HG03280 (cell line): Measurements from ENCODE around the gene DHCR24.
A peak's percentile ranks its signal among the peaks of the same experiment; 100 is the strongest.
"Not testable (repeated sequence)": the region's sequence is repeated elsewhere in the genome, so short reads cannot be mapped to it uniquely, and the experiment has no call there.

Source experiments
- ATAC-seq: cut with Tn5 transposase; IDR thresholded peaks from one replicate; pipeline ENCODE4 v1.9.1; 2021; ENCODE audit warnings: mild to moderate bottlenecking, moderate library complexity; ENCODE audit not compliant: unreplicated experiment

Gene DHCR24

DNA sequence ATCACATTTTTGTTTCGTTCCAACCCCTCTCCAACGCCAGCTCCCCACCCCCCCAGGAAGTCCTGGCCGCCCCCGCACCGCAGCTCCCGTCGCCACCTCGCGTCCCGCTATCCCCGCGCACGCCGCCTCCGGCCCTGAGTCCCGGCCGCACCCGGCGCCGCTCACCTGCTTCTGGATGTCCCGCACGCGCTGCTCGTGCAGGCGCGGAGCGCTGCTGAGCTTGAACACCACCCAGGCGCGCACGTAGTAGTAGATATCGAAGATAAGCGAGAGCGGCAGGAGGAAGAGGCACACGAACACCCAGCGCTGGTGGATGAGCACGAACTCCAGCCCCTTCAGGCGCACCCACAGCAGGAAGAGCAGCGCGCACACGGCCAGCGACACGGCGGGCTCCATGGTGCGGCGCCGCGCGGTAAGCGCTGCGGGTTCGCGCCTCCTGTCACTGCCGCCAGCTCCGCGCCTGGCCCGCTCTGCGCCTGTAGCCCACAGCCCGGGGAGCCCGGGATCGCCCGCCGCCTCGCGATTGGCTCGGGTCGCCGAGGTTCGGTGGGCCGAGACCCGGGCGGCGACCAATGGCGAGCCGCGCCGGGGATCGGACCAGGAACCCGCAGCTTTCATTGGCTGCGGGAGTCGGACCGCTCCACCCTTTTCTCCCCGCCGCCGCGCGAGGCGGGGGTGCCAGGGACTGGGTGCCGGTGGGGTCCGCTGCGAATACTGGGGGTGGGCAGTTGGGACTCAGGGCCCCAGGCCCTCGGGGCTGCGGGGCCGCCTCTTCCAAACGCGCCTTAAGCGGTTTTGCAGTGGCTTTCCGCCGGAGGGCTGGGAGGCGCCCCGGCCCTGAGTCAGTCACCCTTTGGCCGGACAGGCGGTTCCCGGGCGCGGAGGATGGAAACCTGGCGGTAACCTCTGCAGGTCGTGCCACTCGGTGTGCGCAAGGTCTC lies at the start of gene DHCR24:
DHCR24 (minus strand) TSS at position 472 of the 941 bp plus-strand sequence; CDS start at position 396, 76 bp downstream.
- ATAC-seq = peak; percentile 95

GRCh38 chr1:54936791-54937190 lies 49.8 kb upstream of the DHCR24 start:
- ATAC-seq = no peak

DNA sequence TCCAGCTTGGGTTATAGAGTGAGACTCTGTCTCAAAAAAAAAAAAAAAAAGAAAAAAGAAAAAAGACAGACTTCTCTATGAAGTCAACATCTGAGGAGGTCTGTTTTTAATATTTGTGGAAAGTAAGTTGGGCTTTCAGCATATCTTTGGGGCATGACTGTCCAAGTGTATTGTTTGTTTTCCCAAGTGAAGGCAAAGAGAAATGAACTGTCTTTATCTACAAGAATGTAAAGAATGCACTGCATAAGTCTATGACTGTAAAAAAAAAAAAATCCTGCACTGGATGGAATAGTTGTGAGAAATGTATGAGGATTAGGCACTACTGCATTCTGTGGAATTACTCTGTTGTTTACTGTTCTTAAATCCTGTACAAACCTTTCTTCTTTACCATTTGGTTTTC lies 47.9 kb upstream of the DHCR24 start:
- no peak for ATAC-seq

DNA sequence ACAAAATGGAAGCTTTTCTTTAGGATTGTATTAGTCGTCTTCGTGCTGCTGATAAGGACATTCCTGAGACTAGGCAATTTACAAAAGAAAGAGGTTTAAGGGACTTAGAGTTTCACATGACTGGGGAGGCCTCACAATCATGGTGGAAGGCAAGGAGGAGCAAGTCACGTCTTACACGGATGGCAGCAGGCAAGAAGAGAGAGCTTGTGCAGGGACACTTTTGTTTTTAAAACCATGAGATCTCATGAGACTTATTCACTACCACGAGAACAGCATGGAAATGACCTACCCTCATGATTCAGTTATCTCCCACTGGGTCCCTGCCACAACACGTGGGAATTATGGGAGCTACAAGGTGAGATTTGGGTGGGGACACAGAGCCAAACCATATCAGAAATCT lies 47.1 kb upstream of the DHCR24 start:
- not testable (repeated sequence) for ATAC-seq

DNA sequence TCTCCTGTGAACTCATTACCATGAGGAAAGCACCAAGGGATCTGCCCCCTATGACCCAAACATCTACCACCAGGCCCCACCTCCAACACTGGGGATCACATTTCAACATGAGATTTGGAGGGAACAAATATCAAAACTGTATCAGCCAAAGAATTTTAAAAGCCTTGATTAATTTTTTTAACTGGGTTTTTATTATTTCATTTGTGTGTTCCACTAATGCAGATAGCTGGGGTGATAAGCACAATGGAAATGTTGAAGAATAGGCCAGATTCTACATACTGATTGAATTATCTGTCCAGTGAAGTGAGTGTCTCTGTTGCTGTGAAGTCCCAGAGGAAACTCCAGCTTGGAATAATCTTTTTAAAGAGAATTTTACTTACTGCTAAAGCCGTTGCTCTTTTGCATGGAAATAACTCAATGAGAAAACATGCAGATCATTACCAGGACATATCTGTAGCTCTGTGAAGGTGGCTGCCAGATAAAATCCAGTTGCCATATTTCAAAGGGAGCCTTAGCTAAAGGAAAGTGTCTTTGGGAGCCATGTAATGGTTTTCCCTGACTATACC lies 44.4 kb upstream of the DHCR24 start:
- ATAC-seq = no peak

- ATAC-seq = no peak
Observed at GRCh38 chr1:54929700-54930099, 42.7 kb upstream of the DHCR24 start.

- no peak for ATAC-seq
Observed at GRCh38 chr1:54928327-54928726, 41.3 kb upstream of the DHCR24 start.

- no peak for ATAC-seq
Observed at GRCh38 chr1:54927472-54928240, 40.7 kb upstream of the DHCR24 start.

DNA sequence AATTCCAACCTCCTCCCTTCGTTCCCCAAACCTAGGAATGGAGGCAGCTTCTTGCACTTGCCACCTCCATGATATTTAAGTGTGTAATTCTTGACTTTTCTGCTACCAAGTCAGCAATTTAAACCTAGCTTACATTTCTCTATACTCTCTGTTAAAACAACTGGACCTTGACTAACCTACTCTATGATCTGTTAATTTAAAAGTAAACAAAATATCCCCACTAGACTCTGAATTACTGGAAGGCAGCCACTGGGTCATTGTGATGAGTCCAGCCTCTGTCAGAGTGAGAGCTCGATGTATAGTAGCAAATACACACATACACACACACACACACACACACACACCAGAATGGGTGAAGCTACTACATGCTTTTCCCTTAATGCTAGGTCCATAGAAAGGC lies 40.0 kb upstream of the DHCR24 start:
- no peak for ATAC-seq

DNA sequence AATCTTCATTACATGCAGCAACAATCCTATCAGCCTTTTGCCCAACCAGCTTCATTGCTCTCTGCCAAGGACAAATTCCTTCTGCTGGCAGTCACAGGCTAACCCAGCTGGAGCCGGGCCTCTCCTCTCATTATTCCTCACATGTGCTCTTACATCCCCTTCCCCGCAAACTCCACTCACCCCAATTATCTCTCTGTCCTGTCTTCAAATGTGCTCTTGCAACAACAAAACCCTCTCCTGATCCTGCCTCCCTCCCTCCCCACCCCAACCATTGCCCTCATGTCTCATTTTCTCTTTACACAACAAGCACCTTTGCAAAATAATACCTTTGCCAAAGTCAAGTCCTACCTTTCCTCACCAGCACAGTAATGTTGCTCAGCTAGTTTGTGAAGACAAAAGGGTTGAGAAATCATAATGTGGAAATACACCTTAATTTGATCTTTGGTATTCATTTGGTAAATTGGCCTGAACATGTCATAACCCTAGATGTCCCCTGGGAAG lies 36.0 kb upstream of the DHCR24 start:
- no peak for ATAC-seq

GRCh38 chr1:54922040-54922761 lies 35.2 kb upstream of the DHCR24 start:
- ATAC-seq = no peak

DNA sequence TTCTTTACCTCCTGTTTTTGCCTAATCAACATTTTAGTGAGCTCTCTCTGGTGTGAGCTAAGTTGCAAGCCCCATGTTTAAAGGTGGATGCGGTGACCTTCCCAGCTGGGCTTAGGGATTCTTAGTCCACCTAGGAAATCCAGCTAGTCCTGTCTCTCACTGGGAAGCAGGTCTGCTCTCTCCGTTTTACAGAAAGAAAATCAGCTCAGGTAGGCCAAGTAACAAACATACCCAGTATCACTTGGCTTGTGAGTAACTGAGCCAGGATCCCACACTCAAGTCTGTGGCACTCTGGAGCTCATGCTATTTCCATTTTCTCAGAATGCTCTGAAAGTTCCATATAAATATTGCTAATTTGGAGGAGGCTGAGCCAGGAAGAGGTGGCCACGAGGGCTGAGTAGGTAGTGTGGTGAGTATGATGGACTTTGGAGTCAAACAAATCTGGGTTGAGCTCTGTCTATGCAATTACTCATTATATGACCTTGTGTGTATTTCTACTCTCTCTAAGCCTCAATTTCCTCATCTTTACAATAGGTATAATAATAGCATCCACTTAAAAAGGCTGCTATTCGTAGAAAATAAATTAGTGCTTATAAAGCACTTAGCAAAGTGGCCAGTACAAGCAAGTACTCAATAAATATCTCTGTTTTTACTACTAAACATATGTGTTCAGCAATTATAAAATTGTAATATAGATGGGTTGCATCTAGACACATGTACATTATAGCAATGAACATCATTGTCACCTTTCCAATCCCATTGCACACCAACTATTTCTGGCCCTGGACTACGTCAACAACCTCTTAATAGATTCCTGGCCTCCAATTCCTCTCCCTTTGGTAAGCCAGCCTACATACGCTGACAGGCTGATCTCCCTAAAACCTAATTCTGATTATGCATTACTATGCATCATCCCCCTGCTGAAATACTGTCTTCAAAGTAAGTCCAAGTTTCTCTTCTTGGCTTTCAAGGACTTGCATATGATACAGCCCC lies 32.7 kb upstream of the DHCR24 start:
- ATAC-seq = no peak

GRCh38 chr1:54911076-54911475 lies 24.1 kb upstream of the DHCR24 start:
- not testable (repeated sequence) for ATAC-seq

- ATAC-seq = no peak
Observed at GRCh38 chr1:54906586-54906985, 19.6 kb upstream of the DHCR24 start.

DNA sequence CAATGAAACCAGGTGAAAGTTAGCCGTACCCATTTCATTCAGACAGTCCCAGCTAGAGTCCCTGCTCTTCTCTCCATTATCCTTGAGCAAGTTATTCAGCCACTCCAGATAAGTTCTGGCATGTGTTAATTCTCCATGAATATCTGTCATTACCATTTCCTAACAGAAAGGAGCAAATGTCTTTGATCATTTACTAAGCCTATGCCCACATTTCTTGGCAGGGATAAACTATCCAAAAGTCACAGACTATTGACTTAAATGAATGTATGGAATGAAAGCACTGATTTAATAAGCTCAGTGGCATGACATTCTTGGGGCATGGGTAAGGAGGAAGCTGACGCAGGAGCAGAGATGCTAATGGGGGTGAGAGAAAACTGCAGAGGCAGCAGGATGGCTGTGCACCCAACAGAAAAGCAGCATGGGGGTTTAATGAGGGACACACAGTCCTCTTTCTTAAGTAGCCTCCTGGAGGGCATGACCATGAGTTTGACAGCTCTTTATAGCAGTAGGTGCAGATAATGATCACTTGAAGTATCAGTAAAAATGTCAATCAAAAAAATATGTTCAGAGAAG lies 17.6 kb upstream of the DHCR24 start:
- ATAC-seq = no peak

DNA sequence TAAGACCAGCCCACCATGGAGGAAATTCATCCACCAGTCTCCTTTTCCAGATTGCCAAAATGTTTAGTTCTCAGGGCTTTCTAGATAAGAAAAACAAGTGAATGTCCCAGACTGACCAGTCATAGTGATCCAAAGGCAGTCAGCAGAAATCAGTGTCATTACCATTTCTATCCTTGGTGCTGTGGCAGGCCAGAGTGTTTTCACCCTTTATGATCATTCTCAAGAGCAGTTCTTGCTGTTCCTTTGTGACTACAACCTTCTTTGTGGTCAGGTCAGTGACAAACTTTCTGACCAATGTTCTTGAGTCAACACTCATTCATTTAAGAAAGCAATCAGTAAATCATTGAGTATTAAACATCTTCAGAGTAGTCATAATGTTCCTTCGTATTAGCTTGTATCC lies 7.3 kb upstream of the DHCR24 start:
- no peak for ATAC-seq

- ATAC-seq = no peak
Observed at GRCh38 chr1:54892586-54892985, 5.6 kb upstream of the DHCR24 start.

DNA sequence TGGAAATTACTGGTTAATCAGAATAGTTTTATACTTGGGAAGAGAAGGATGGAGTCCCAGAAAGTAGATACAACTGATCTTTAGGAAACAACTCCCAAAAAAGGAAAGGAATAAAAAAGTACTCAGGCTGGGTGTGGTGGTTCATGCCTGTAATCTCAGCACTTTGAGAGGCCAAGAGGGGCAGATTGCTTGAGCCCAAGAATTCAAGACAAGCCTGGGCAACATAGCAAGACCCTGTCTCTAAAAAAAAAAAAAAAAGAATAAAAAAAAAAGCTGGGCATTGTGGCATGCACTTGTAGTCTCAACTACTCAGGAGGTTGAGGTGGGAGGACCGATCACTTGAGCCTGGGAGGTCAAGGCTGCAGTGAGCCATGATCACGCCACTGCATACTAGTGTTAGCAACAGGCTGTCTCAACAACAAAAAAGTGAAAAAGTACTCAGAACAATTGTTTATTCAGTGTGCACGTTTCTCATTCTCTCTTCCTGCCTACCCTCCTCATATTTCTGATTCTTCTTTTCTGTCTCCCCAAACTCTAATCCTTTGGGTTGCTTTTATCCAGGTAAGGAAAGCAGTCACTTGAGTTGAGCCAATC lies 2.2 kb upstream of the DHCR24 start:
- no peak for ATAC-seq
